ENCODE results near the gene GPRASP1.

GRCh38 chrX:102637561-102637960 is 13.7 kb upstream of the GPRASP1 start:
- TF ChIP-seq CTCF (IDR thresholded peaks at IDR 0.05) (no peak), ZFX (IDR thresholded peaks at IDR 0.05; ENCODE audit: borderline replicate concordance) (no peak)

Measured in 22Rv1 (cell line).